IMR-90 (cell line): ENCODE results near the gene MCFD2. TPM values are rescaled to one million over a fixed set of nuclear protein-coding genes. Genes with fewer than 3 reads are reported as not detected.

ENCODE experiments used
- ATAC-seq: fragments of 200-7000 bp; cut with Tn5 transposase; 2 replicates; pipeline ENCODE4 v1.9.1; 2020; ENCODE audit warnings: low read depth, mild to moderate bottlenecking, moderate library complexity
- BruUV-seq: library from RNA; stranded (reverse); fragments of 400-500 nt; replicated peaks from 2 replicates; lab custom pipeline; 2021; lab: Mats Ljungman, UMichigan
- CTCF ChIA-PET: fragments of 300-600 bp; formaldehyde crosslinking; extraction: SDS; loops from one replicate; lab custom pipeline; 2021; ENCODE audit warnings: antibody characterized with exemption; lab: Yijun Ruan, JAX
- POLR2A ChIA-PET: fragments of 300-600 bp; sonication (Branson Sonifier 250); formaldehyde crosslinking; loops from one replicate; lab custom pipeline; 2022; ENCODE audit warnings: antibody characterized with exemption; ENCODE audit not compliant: unreplicated experiment; lab: Charles Lee
- DNase-seq: peaks from one replicate; pipeline ENCODE4 v3.0.0; 2013
- H2AFZ ChIP-seq: replicated peaks from 2 replicates; pipeline ENCODE3; 2013; ENCODE audit warnings: low read length, mild to moderate bottlenecking; ENCODE audit not compliant: poor library complexity
- H2AK5ac ChIP-seq: 2 replicates; pipeline ENCODE4 v1.6.1; 2013; ENCODE audit warnings: low read depth, low read length, inconsistent platforms
- H2AK9ac ChIP-seq: replicated peaks from 2 replicates; pipeline ENCODE3; 2013; ENCODE audit warnings: mild to moderate bottlenecking, low read depth, low read length, moderate library complexity; ENCODE audit not compliant: poor library complexity
- H2BK120ac ChIP-seq: 2 replicates; pipeline ENCODE4 v1.6.1; 2013; ENCODE audit warnings: low read depth, low read length, inconsistent platforms
- H2BK15ac ChIP-seq: 3 replicates; pipeline ENCODE4 v1.6.1; 2013; ENCODE audit warnings: low read depth, low read length, inconsistent platforms
- H2BK20ac ChIP-seq: 2 replicates; pipeline ENCODE4 v1.6.1; 2013; ENCODE audit warnings: low read depth, mild to moderate bottlenecking, inconsistent platforms, low read length, moderate library complexity
- H2BK5ac ChIP-seq: 2 replicates; pipeline ENCODE4 v1.6.1; 2013; ENCODE audit warnings: mild to moderate bottlenecking, low read depth, low read length, inconsistent platforms; ENCODE audit not compliant: poor library complexity, severe bottlenecking
- H3K14ac ChIP-seq: replicated peaks from 2 replicates; pipeline ENCODE4 v1.6.1; 2013; ENCODE audit warnings: low read depth, low read length, inconsistent platforms
- H3K18ac ChIP-seq: 2 replicates; pipeline ENCODE4 v1.6.1; 2013; ENCODE audit warnings: low read depth, low read length, control low read depth
- H3K23ac ChIP-seq: 2 replicates; pipeline ENCODE4 v1.6.1; 2013; ENCODE audit warnings: low read depth, low read length, inconsistent platforms
- H3K27ac ChIP-seq: 2 replicates; pipeline ENCODE4 v1.5.1; 2013; ENCODE audit warnings: mild to moderate bottlenecking, control low read depth, low read length; ENCODE audit not compliant: insufficient read depth
- H3K27me3 ChIP-seq: 2 replicates; pipeline ENCODE4 v1.6.1; 2013; ENCODE audit warnings: low read length; ENCODE audit not compliant: control insufficient read depth, insufficient read depth
- H3K36me3 ChIP-seq: 2 replicates; pipeline ENCODE4 v1.6.1; 2013; ENCODE audit warnings: low read length, mixed read lengths; ENCODE audit not compliant: control insufficient read depth, insufficient read depth
- H3K4ac ChIP-seq: 2 replicates; pipeline ENCODE4 v1.6.1; 2013; ENCODE audit warnings: low read depth, low read length, inconsistent platforms
- H3K4me1 ChIP-seq: 2 replicates; pipeline ENCODE4 v1.6.1; 2013; ENCODE audit warnings: low read length, mixed read lengths; ENCODE audit not compliant: control insufficient read depth, insufficient read depth
- H3K4me2 ChIP-seq: 2 replicates; pipeline ENCODE4 v1.6.1; 2013; ENCODE audit warnings: low read depth, mild to moderate bottlenecking, control low read depth, low read length, moderate library complexity
- H3K4me3 ChIP-seq: 2 replicates; pipeline ENCODE4 v1.5.1; 2013; ENCODE audit warnings: low read depth, mild to moderate bottlenecking, control low read depth, low read length, moderate library complexity; ENCODE audit not compliant: insufficient read depth
- H3K56ac ChIP-seq: 2 replicates; pipeline ENCODE4 v1.6.1; 2013; ENCODE audit warnings: low read length, inconsistent platforms; ENCODE audit not compliant: insufficient read depth; ENCODE audit errors: extremely low read depth
- H3K79me1 ChIP-seq, 2 experiments: 2 replicates each; pipeline ENCODE4 v1.6.1; 2013; ENCODE audit warnings: low read length in 2 of 2, inconsistent platforms in 1 of 2, low read depth in 1 of 2
- H3K9ac ChIP-seq: 2 replicates; pipeline ENCODE4 v1.6.1; 2013; ENCODE audit warnings: low read depth, low read length, control low read depth
- H3K9me1 ChIP-seq: 2 replicates; pipeline ENCODE4 v1.6.1; 2013; ENCODE audit warnings: low read length, inconsistent platforms; ENCODE audit not compliant: insufficient read depth
- H3K9me3 ChIP-seq: 2 replicates; pipeline ENCODE4 v1.6.1; 2013; ENCODE audit warnings: low read length; ENCODE audit not compliant: control insufficient read depth, insufficient read depth
- H4K20me1 ChIP-seq: 2 replicates; pipeline ENCODE4 v1.6.1; 2013; ENCODE audit warnings: low read length, inconsistent platforms; ENCODE audit not compliant: insufficient read depth
- H4K5ac ChIP-seq: 2 replicates; pipeline ENCODE4 v1.6.1; 2013; ENCODE audit warnings: mild to moderate bottlenecking, low read depth, low read length, control low read depth
- H4K8ac ChIP-seq, 2 experiments: 2 replicates each; pipeline ENCODE4 v1.6.1; 2013; ENCODE audit warnings: low read depth in 2 of 2, low read length in 2 of 2, control low read depth in 1 of 2, inconsistent platforms in 1 of 2
- H4K91ac ChIP-seq: 2 replicates; pipeline ENCODE4 v1.6.1; 2013; ENCODE audit warnings: low read depth, low read length, inconsistent platforms; ENCODE audit not compliant: insufficient read depth
- CEBPB ChIP-seq: IDR thresholded peaks from 2 replicates; pipeline ENCODE4 v1.6.1; 2012; ENCODE audit warnings: low read depth, low read length, improper control_type of control experiment
- RAD21 ChIP-seq: IDR thresholded peaks from 2 replicates; pipeline ENCODE4 v1.6.1; 2012; ENCODE audit warnings: low read length, improper control_type of control experiment
- WGBS, 2 experiments: methylation state at CpG; one replicate each; pipeline versions ENCODE4 v1.1.5 to v1.1.7; 2013; ENCODE audit warnings: missing lambda C conversion rate in 2 of 2; ENCODE audit not compliant: insufficient read length in 1 of 2; ENCODE audit errors: extremely low coverage in 2 of 2; 5-methylcytosine and 5-hydroxymethylcytosine counted together
- dilution Hi-C: fragments of 300-500 bp; cut with HindIII; formaldehyde crosslinking; loops from one replicate; pipeline ENCODE4 v1.14.3; 2018; ENCODE audit warnings: low sequenced_read_pairs; ENCODE audit not compliant: unreplicated experiment
- in situ Hi-C: fragments of 300-500 bp; cut with MboI; formaldehyde crosslinking; loops from 3 replicates; pipeline ENCODE4 v1.14.3; 2019; ENCODE audit warnings: low sequenced_read_pairs, inconsistent platforms, mixed read lengths
- intact Hi-C: fragments of 100-400 bp; cut with micrococcal nuclease; formaldehyde crosslinking; loops from 2 replicates; pipeline ENCODE4 v1.10.0; 2022
- polyA plus RNA-seq, 3 experiments: library from polyadenylated mRNA; depleted of rRNA; stranded (reverse); fragments of >200 nt; gene quantifications; 2 replicates each; pipeline ENCODE4 v1.2.3, GENCODE V29; 2012; ENCODE audit warnings: low replicate concordance in 1 of 3
- total RNA-seq: library from RNA; depleted of rRNA; stranded (reverse); fragments of >200 nt; gene quantifications from 2 replicates; pipeline ENCODE4 v1.2.3, GENCODE V29; 2012

The MCFD2 gene
- total and polyA plus RNA-seq, 2 of the 4 experiments (the other 2 are of a cell fraction) = 145 to 177 TPM

DNA sequence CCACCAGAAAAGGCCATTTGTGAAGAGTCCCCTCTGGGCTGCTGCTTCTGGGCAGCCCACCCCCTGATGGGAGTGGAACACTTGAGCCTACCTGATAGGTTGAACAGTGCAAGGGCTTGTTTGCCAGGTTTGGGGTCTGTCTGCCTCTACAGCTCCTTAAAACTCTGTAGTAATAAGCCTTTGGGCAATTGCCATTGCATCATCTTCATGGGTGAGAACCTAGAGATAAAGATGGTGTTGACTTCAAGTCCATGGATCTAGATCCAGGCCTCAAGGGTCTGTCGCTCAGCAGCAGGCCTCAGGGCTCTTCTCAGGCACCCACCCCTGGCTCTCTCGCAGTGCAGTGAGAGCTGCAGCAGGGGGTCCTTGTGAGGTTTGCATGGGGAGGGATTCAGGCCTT, 47.1 kb upstream of the MCFD2 start:
- no peak overlapping the region for H2AFZ ChIP-seq
- no peak for ATAC-seq
- peaks cover 37% of the 10 kb centered on the region for H3K36me3 ChIP-seq
- intact Hi-C loops = no loop called here
- H3K18ac ChIP-seq = no peak overlapping the region
- H3K9ac ChIP-seq = no peak overlapping the region
- no peak overlapping the region for H4K8ac ChIP-seq
- TF ChIP-seq RAD21 (no peak), CEBPB (peak; percentile 48; the same call in 1 of the 2 replicates)
- H4K91ac ChIP-seq = no peak overlapping the region
- no peaks in the 10 kb centered on the region for H3K27me3 ChIP-seq
- H3K56ac ChIP-seq = no peak overlapping the region
- no peak overlapping the region for H2BK20ac ChIP-seq
- H3K4ac ChIP-seq = no peak overlapping the region
- no peak overlapping the region for H3K4me3 ChIP-seq
- 60% methylated on average over 1 of the region's 2 CpGs; no CpG with 5 or more reads in 1 of the 2 experiments for WGBS, 2 experiments
- H2BK5ac ChIP-seq = no peak overlapping the region
- CTCF ChIA-PET = no interaction called here
- no peak overlapping the region for H3K4me2 ChIP-seq
- dilution Hi-C loops = no loop called here
- peak overlapping the region; percentile 25; the same call in 1 of the 2 replicates for H2AK5ac ChIP-seq
- H3K23ac ChIP-seq = no peak overlapping the region
- H2BK120ac ChIP-seq = no peak overlapping the region
- no peaks in the 10 kb centered on the region for H3K9me3 ChIP-seq
- H4K20me1 ChIP-seq = no peaks in the 10 kb centered on the region
- H3K14ac ChIP-seq = no peak overlapping the region
- no TSS peak for BruUV-seq
- peaks cover 21 to 73% of the 10 kb centered on the region in 2 experiments for H3K79me1 ChIP-seq
- H2BK15ac ChIP-seq = no peak overlapping the region
- in situ Hi-C loops = no loop called here
- peaks cover 20% of the 10 kb centered on the region for H3K9me1 ChIP-seq
- H3K4me1 ChIP-seq = peaks cover 21% of the 10 kb centered on the region
- H3K27ac ChIP-seq = no peak overlapping the region
- POLR2A ChIA-PET = no interaction called here
- no peak overlapping the region for H2AK9ac ChIP-seq
- H4K5ac ChIP-seq = no peak overlapping the region
- DNase-seq = no peak
